SH-SY5Y (cell line): ENCODE data around the gene ADARB1.

Experiments
- GATA2 ChIP-seq: IDR thresholded peaks from 2 replicates; pipeline ENCODE4 v1.6.1; 2011; ENCODE audit warnings: mild to moderate bottlenecking, low read depth, low read length
- GATA3 ChIP-seq: IDR thresholded peaks from 2 replicates; pipeline ENCODE4 v1.6.1; 2011; ENCODE audit warnings: low read depth, mild to moderate bottlenecking, low read length, moderate library complexity

- TF ChIP-seq GATA2 (no peak), GATA3 (no peak)
Observed at GRCh38 chr21:45237401-45237800, 163.0 kb downstream of the ADARB1 start.
